IMR-90 (cell line): ENCODE data around the gene XCL1. TPM values are rescaled to one million over a fixed set of nuclear protein-coding genes. Genes with fewer than 3 reads are reported as not detected.

Source experiments
- ATAC-seq: fragments of 200-7000 bp; cut with Tn5 transposase; 2 replicates; pipeline ENCODE4 v1.9.1; 2020; ENCODE audit warnings: low read depth, mild to moderate bottlenecking, moderate library complexity
- BruUV-seq: library from RNA; stranded (reverse); fragments of 400-500 nt; replicated peaks from 2 replicates; lab custom pipeline; 2021; lab: Mats Ljungman, UMichigan
- CTCF ChIA-PET: fragments of 300-600 bp; formaldehyde crosslinking; extraction: SDS; loops from one replicate; lab custom pipeline; 2021; ENCODE audit warnings: antibody characterized with exemption; lab: Yijun Ruan, JAX
- POLR2A ChIA-PET: fragments of 300-600 bp; sonication (Branson Sonifier 250); formaldehyde crosslinking; loops from one replicate; lab custom pipeline; 2022; ENCODE audit warnings: antibody characterized with exemption; ENCODE audit not compliant: unreplicated experiment; lab: Charles Lee
- DNase-seq: peaks from one replicate; pipeline ENCODE4 v3.0.0; 2013
- H2AFZ ChIP-seq: replicated peaks from 2 replicates; pipeline ENCODE3; 2013; ENCODE audit warnings: low read length, mild to moderate bottlenecking; ENCODE audit not compliant: poor library complexity
- H2AK5ac ChIP-seq: 2 replicates; pipeline ENCODE4 v1.6.1; 2013; ENCODE audit warnings: low read depth, low read length, inconsistent platforms
- H2AK9ac ChIP-seq: replicated peaks from 2 replicates; pipeline ENCODE3; 2013; ENCODE audit warnings: mild to moderate bottlenecking, low read depth, low read length, moderate library complexity; ENCODE audit not compliant: poor library complexity
- H2BK120ac ChIP-seq: 2 replicates; pipeline ENCODE4 v1.6.1; 2013; ENCODE audit warnings: low read depth, low read length, inconsistent platforms
- H2BK15ac ChIP-seq: 3 replicates; pipeline ENCODE4 v1.6.1; 2013; ENCODE audit warnings: low read depth, low read length, inconsistent platforms
- H2BK20ac ChIP-seq: 2 replicates; pipeline ENCODE4 v1.6.1; 2013; ENCODE audit warnings: low read depth, mild to moderate bottlenecking, inconsistent platforms, low read length, moderate library complexity
- H2BK5ac ChIP-seq: 2 replicates; pipeline ENCODE4 v1.6.1; 2013; ENCODE audit warnings: mild to moderate bottlenecking, low read depth, low read length, inconsistent platforms; ENCODE audit not compliant: poor library complexity, severe bottlenecking
- H3K14ac ChIP-seq: replicated peaks from 2 replicates; pipeline ENCODE4 v1.6.1; 2013; ENCODE audit warnings: low read depth, low read length, inconsistent platforms
- H3K18ac ChIP-seq: 2 replicates; pipeline ENCODE4 v1.6.1; 2013; ENCODE audit warnings: low read depth, low read length, control low read depth
- H3K23ac ChIP-seq: 2 replicates; pipeline ENCODE4 v1.6.1; 2013; ENCODE audit warnings: low read depth, low read length, inconsistent platforms
- H3K27ac ChIP-seq: 2 replicates; pipeline ENCODE4 v1.5.1; 2013; ENCODE audit warnings: mild to moderate bottlenecking, control low read depth, low read length; ENCODE audit not compliant: insufficient read depth
- H3K27me3 ChIP-seq: 2 replicates; pipeline ENCODE4 v1.6.1; 2013; ENCODE audit warnings: low read length; ENCODE audit not compliant: control insufficient read depth, insufficient read depth
- H3K36me3 ChIP-seq: 2 replicates; pipeline ENCODE4 v1.6.1; 2013; ENCODE audit warnings: low read length, mixed read lengths; ENCODE audit not compliant: control insufficient read depth, insufficient read depth
- H3K4ac ChIP-seq: 2 replicates; pipeline ENCODE4 v1.6.1; 2013; ENCODE audit warnings: low read depth, low read length, inconsistent platforms
- H3K4me1 ChIP-seq: 2 replicates; pipeline ENCODE4 v1.6.1; 2013; ENCODE audit warnings: low read length, mixed read lengths; ENCODE audit not compliant: control insufficient read depth, insufficient read depth
- H3K4me2 ChIP-seq: 2 replicates; pipeline ENCODE4 v1.6.1; 2013; ENCODE audit warnings: low read depth, mild to moderate bottlenecking, control low read depth, low read length, moderate library complexity
- H3K4me3 ChIP-seq: 2 replicates; pipeline ENCODE4 v1.5.1; 2013; ENCODE audit warnings: low read depth, mild to moderate bottlenecking, control low read depth, low read length, moderate library complexity; ENCODE audit not compliant: insufficient read depth
- H3K56ac ChIP-seq: 2 replicates; pipeline ENCODE4 v1.6.1; 2013; ENCODE audit warnings: low read length, inconsistent platforms; ENCODE audit not compliant: insufficient read depth; ENCODE audit errors: extremely low read depth
- H3K79me1 ChIP-seq, 2 experiments: 2 replicates each; pipeline ENCODE4 v1.6.1; 2013; ENCODE audit warnings: low read length in 2 of 2, inconsistent platforms in 1 of 2, low read depth in 1 of 2
- H3K9ac ChIP-seq: 2 replicates; pipeline ENCODE4 v1.6.1; 2013; ENCODE audit warnings: low read depth, low read length, control low read depth
- H3K9me1 ChIP-seq: 2 replicates; pipeline ENCODE4 v1.6.1; 2013; ENCODE audit warnings: low read length, inconsistent platforms; ENCODE audit not compliant: insufficient read depth
- H3K9me3 ChIP-seq: 2 replicates; pipeline ENCODE4 v1.6.1; 2013; ENCODE audit warnings: low read length; ENCODE audit not compliant: control insufficient read depth, insufficient read depth
- H4K20me1 ChIP-seq: 2 replicates; pipeline ENCODE4 v1.6.1; 2013; ENCODE audit warnings: low read length, inconsistent platforms; ENCODE audit not compliant: insufficient read depth
- H4K5ac ChIP-seq: 2 replicates; pipeline ENCODE4 v1.6.1; 2013; ENCODE audit warnings: mild to moderate bottlenecking, low read depth, low read length, control low read depth
- H4K8ac ChIP-seq, 2 experiments: 2 replicates each; pipeline ENCODE4 v1.6.1; 2013; ENCODE audit warnings: low read depth in 2 of 2, low read length in 2 of 2, control low read depth in 1 of 2, inconsistent platforms in 1 of 2
- H4K91ac ChIP-seq: 2 replicates; pipeline ENCODE4 v1.6.1; 2013; ENCODE audit warnings: low read depth, low read length, inconsistent platforms; ENCODE audit not compliant: insufficient read depth
- CEBPB ChIP-seq: IDR thresholded peaks from 2 replicates; pipeline ENCODE4 v1.6.1; 2012; ENCODE audit warnings: low read depth, low read length, improper control_type of control experiment
- CHD1 ChIP-seq: IDR thresholded peaks from 2 replicates; pipeline ENCODE4 v1.6.1; 2012; ENCODE audit warnings: low read depth, low read length, improper control_type of control experiment
- CTCF ChIP-seq: conservative IDR thresholded peaks from 2 replicates; pipeline ENCODE4 v1.5.1; 2012; ENCODE audit warnings: mild to moderate bottlenecking, low read depth, low read length, improper control_type of control experiment
- ELK1 ChIP-seq: fragments of 150-350 bp; IDR thresholded peaks from 2 replicates; pipeline ENCODE4 v1.6.1; 2016; ENCODE audit warnings: low read depth, mild to moderate bottlenecking, low read length, moderate library complexity, borderline replicate concordance
- MAFK ChIP-seq: IDR thresholded peaks from 2 replicates; pipeline ENCODE4 v1.6.1; 2012; ENCODE audit warnings: low read depth, low read length, improper control_type of control experiment
- MAZ ChIP-seq: IDR thresholded peaks from 2 replicates; pipeline ENCODE4 v1.6.1; 2012; ENCODE audit warnings: low read depth, mild to moderate bottlenecking, low read length, improper control_type of control experiment, moderate library complexity, borderline replicate concordance
- MXI1 ChIP-seq: IDR thresholded peaks from 2 replicates; pipeline ENCODE4 v1.6.1; 2012; ENCODE audit warnings: low read depth, mild to moderate bottlenecking, low read length, moderate library complexity, borderline replicate concordance
- NFE2L2 ChIP-seq: fragments of 150-350 bp; IDR thresholded peaks from 2 replicates; pipeline ENCODE4 v1.6.1; 2016; ENCODE audit warnings: low read depth, mild to moderate bottlenecking, low read length
- POLR2A ChIP-seq: IDR thresholded peaks from 2 replicates; pipeline ENCODE4 v1.6.1; 2012; ENCODE audit warnings: mild to moderate bottlenecking, low read depth, low read length
- RAD21 ChIP-seq: IDR thresholded peaks from 2 replicates; pipeline ENCODE4 v1.6.1; 2012; ENCODE audit warnings: low read length, improper control_type of control experiment
- RCOR1 ChIP-seq: IDR thresholded peaks from 2 replicates; pipeline ENCODE4 v1.6.1; 2012; ENCODE audit warnings: mild to moderate bottlenecking, low read length, improper control_type of control experiment; ENCODE audit not compliant: insufficient replicate concordance
- RFX5 ChIP-seq: IDR thresholded peaks from 2 replicates; pipeline ENCODE4 v1.8.0; 2012; ENCODE audit warnings: low read depth, mild to moderate bottlenecking, low read length, moderate library complexity
- SMC3 ChIP-seq: fragments of 150-350 bp; IDR thresholded peaks from 2 replicates; pipeline ENCODE4 v1.6.1; 2016; ENCODE audit warnings: low read depth, mild to moderate bottlenecking, antibody characterized with exemption, low read length, moderate library complexity
- WGBS, 2 experiments: methylation state at CpG; one replicate each; pipeline versions ENCODE4 v1.1.5 to v1.1.7; 2013; ENCODE audit warnings: missing lambda C conversion rate in 2 of 2; ENCODE audit not compliant: insufficient read length in 1 of 2; ENCODE audit errors: extremely low coverage in 2 of 2; 5-methylcytosine and 5-hydroxymethylcytosine counted together
- dilution Hi-C: fragments of 300-500 bp; cut with HindIII; formaldehyde crosslinking; loops from one replicate; pipeline ENCODE4 v1.14.3; 2018; ENCODE audit warnings: low sequenced_read_pairs; ENCODE audit not compliant: unreplicated experiment
- in situ Hi-C: fragments of 300-500 bp; cut with MboI; formaldehyde crosslinking; loops from 3 replicates; pipeline ENCODE4 v1.14.3; 2019; ENCODE audit warnings: low sequenced_read_pairs, inconsistent platforms, mixed read lengths
- intact Hi-C: fragments of 100-400 bp; cut with micrococcal nuclease; formaldehyde crosslinking; loops from 2 replicates; pipeline ENCODE4 v1.10.0; 2022
- polyA plus RNA-seq, 3 experiments: library from polyadenylated mRNA; depleted of rRNA; stranded (reverse); fragments of >200 nt; gene quantifications; 2 replicates each; pipeline ENCODE4 v1.2.3, GENCODE V29; 2012; ENCODE audit warnings: low replicate concordance in 1 of 3
- total RNA-seq: library from RNA; depleted of rRNA; stranded (reverse); fragments of >200 nt; gene quantifications from 2 replicates; pipeline ENCODE4 v1.2.3, GENCODE V29; 2012

Gene XCL1
- total and polyA plus RNA-seq, 2 of the 4 experiments (the other 2 are of a cell fraction) = not detected

- no peak overlapping the region for H3K4me2 ChIP-seq
- no peak overlapping the region for H2AK5ac ChIP-seq
- H3K4me1 ChIP-seq = no peaks in the 10 kb centered on the region
- no peak overlapping the region for H2BK5ac ChIP-seq
- ChIA-PET POLR2A (no interaction called here), CTCF (interaction anchor here (0.6 kb wide), 1 partner anchor 748 kb away, joined by 3 read pairs; no protein-coding TSS in a partner anchor)
- H4K8ac ChIP-seq = no peak overlapping the region
- H3K23ac ChIP-seq = no peak overlapping the region
- H2AFZ ChIP-seq = no peak overlapping the region
- H3K14ac ChIP-seq = no peak overlapping the region
- no peak overlapping the region for H3K56ac ChIP-seq
- intact Hi-C loops (loop anchor here (5.0 to 10.0 kb wide), 3 partner anchors 534 to 1214 kb away; no protein-coding TSS in a partner anchor), in situ Hi-C loops (loop anchor here (10.0 kb wide), 2 partner anchors 754 to 944 kb away; no protein-coding TSS in a partner anchor), dilution Hi-C loops (no loop called here)
- no peaks in the 10 kb centered on the region for H3K36me3 ChIP-seq
- ATAC-seq (no peak), DNase-seq (no peak)
- BruUV-seq = no TSS peak
- no peak overlapping the region for H2BK120ac ChIP-seq
- H4K20me1 ChIP-seq = no peaks in the 10 kb centered on the region
- no peak overlapping the region for H4K91ac ChIP-seq
- H3K9me1 ChIP-seq = no peaks in the 10 kb centered on the region
- H2BK15ac ChIP-seq = no peak overlapping the region
- H3K18ac ChIP-seq = no peak overlapping the region
- H3K27me3 ChIP-seq = no peaks in the 10 kb centered on the region
- no peak for TF ChIP-seq ELK1
- TF ChIP-seq CHD1 = no peak
- TF ChIP-seq RAD21 = no peak
- no peak for TF ChIP-seq MAZ
- TF ChIP-seq CTCF = no peak
- TF ChIP-seq POLR2A = no peak
- no peak for TF ChIP-seq SMC3
- no peak for TF ChIP-seq RFX5
- no peak for TF ChIP-seq MXI1
- TF ChIP-seq RCOR1 = no peak
- no peak for TF ChIP-seq MAFK
- no peak for TF ChIP-seq NFE2L2
- TF ChIP-seq CEBPB = no peak
- no peak overlapping the region for H3K4me3 ChIP-seq
- H3K79me1 ChIP-seq = no peaks in the 10 kb centered on the region
- no peak overlapping the region for H3K27ac ChIP-seq
- no peaks in the 10 kb centered on the region for H3K9me3 ChIP-seq
- no peak overlapping the region for H2AK9ac ChIP-seq
- H2BK20ac ChIP-seq = no peak overlapping the region
- no CpG with 5 or more reads among the region's 4 CpGs for WGBS, 2 experiments
- no peak overlapping the region for H3K4ac ChIP-seq
- H3K9ac ChIP-seq = no peak overlapping the region
- no peak overlapping the region for H4K5ac ChIP-seq
These were observed 24.6 kb downstream of the XCL1 start for GRCh38 chr1:168601051-168601450.
